GM19043 (cell line): ENCODE results near the gene RPTOR.
A peak's percentile ranks its signal among the peaks of the same experiment; 100 is the strongest.
"Not testable (repeated sequence)": the region's sequence is repeated elsewhere in the genome, so short reads cannot be mapped to it uniquely, and the experiment has no call there.

Experiments
- ATAC-seq: cut with Tn5 transposase; IDR thresholded peaks from one replicate; pipeline ENCODE4 v1.9.1; 2021; ENCODE audit warnings: low read depth; ENCODE audit not compliant: unreplicated experiment

Gene RPTOR

GRCh38 chr17:80790021-80790765, 245.6 kb downstream of the RPTOR start:
- ATAC-seq: peak; percentile 62

DNA sequence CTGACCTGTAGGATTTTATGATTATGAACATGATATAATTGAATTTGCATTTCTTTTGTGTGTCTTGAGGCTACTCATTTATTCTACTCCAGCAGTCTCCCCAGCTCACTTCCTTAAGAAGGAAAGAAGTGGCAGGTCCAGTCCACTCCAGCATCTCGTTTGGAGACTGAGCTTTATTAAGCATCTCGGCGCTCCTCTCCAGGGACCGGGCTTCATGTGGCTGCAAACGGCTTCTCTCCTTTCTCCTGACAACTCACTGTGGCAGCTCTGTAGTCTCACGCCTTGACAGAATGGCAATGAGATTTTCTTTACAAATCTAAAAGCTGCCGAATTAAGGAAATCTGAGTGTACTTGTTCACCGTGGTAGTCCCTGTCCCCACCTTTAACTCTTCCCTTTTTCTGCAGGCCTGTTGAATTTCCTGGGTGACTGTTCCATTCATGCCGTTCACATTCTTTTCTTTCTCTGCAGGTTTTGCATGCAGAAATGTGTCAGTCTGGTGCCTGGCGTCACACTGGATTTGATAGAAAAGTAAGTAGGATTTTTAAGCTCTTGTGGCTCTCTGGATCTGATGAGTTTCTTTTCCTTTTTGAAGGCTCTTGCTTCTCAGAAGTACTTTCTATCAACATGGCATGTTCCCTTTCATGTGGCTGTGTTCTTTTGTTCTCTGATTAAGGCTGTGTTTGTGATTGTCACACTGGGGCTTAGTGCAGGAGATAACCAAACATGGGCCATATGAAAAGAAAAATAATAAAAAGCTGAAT, 246.5 kb downstream of the RPTOR start:
- ATAC-seq: no peak

GRCh38 chr17:80791758-80792284, 247.2 kb downstream of the RPTOR start:
- ATAC-seq: no peak

DNA sequence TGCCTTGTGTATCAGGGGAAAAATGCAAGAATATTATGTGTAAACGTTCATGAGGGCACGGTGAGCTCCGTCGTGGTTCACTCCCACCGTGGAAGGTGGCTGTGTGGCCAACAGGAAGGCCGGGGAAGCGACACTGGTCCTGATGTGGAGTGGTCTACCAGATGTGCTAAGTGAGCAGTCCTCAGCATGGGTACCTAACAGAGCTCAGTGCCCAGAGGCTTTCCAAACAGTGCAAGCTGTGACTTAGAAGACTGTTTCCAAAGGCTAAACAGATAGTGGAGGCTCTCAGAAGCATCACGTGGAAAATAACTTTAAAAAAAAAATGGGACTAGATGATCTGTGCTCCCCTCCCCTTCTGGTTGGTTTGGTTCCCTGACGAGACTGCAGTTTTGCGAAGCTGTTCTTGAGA, 247.7 kb downstream of the RPTOR start:
- no peak for ATAC-seq

DNA sequence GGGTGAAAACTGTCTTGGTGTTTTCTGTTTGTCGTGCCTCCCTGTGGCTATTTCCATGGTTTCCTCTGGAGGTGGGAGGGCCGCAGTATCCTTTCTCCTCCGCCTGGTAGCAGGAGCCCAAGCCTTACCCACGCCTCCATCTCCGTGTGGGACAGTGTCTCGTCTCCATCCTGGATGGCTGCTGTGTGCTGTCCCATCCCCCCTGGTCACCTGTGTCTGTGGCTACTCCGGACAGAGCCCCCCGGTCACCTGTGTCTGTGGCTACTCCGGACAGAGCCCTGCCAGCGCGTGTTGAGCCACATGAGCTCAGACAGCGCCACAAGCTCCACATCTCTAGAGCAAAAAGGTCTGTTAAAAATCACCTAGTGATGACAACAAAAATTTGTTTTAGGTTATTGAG, 248.8 kb downstream of the RPTOR start:
- no peak for ATAC-seq

DNA sequence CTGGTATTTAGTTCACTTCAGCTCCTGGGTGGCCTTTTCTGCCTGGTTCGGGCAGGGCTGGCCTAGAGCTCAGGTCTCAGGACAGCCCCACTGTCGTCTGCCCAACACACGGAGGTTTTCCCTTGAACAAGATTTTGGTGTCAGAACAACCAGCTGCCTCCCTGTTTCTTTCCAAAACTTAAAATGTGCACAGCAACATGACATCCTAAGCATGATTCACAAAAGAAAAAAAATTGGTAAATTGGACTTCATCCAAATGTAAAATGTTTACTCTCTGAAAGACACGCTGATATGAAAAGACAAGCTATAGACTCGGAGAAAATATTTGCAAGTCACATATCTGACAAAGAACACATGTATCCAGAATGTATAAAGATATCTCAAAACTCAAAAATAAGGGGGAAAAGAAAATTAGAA, 249.2 kb downstream of the RPTOR start:
- ATAC-seq: no peak

DNA sequence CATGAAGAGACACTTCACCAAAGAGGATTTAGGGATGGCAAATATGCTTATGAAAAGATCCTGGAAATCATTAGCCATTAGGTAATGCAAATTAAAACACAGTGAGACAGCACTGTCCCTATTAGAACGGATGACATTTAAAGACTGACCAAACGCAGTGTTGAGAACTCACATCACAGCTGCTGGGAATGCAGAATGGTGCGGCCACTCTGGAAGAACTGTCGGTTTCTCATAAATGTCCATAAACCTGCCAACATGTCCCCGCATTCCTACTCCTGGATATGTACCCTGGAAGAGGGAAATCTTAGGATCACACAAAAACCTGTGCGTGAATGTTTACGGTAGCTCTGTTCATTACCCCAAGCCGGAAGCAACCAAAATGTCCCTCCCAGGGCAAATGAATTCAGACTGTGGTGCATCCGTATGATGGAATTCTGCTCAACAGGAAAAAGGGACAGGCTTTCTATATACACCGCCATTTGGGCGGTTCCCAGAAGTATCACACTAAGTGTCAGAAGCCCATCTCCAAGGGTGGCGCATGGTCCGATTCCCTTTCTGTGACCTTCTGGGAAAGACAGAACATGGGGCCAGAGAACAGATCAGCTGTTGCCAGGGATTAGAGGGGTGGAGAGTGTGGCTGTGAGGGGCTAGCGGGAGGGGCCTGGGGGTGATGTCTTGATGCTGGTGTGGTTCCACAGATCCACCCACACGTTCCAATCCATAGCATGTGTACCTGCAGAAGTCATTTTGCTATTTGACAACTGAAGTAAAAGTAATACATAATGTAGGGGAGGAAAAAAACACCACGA, 249.8 kb downstream of the RPTOR start:
- ATAC-seq: no peak

DNA sequence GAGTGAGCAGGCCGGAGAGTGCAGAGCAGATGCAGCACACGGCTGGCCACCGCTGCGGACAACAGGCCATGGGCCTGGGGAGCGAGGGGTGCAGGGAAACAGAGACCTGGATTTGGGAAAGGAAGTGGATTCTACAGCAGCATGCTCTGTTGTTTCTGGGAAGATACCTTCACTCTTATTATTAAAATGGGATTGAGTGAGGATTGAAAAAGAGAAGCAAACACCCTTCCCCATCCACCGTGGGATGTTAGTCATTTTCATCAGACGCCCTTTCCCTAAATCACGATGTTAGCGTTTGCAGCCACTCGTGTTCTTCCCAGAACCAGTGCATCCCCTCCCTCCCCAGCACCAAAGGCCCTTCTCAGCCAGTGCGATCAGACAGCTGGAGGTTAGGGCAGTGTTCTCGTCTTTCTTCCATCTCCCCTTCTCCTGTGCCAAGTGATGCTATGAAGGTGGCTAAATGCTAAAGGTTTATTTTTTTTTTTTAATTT, 250.5 kb downstream of the RPTOR start:
- no peak for ATAC-seq

GRCh38 chr17:80795754-80796153, 251.1 kb downstream of the RPTOR start:
- ATAC-seq: no peak

DNA sequence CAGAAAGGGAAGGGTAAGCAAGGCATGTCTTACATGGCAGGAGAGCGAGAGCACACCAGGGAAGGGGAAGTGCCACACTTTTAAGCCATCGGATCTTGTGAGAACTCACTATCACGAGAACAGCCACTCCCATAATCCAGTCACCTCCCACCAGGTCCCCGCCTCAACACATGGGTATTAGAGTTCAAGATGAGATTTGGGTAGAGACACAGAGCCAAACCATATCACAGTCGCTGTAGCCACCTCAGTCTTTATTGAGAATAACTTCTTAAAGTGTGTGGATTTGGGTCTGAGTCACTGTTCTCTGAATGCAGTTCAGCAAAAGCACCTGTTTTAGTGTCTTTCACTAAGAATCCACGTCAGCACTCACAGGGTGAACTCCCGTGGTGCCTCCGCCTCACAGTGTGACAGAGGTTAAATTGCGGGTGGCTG, 251.8 kb downstream of the RPTOR start:
- ATAC-seq: no peak

DNA sequence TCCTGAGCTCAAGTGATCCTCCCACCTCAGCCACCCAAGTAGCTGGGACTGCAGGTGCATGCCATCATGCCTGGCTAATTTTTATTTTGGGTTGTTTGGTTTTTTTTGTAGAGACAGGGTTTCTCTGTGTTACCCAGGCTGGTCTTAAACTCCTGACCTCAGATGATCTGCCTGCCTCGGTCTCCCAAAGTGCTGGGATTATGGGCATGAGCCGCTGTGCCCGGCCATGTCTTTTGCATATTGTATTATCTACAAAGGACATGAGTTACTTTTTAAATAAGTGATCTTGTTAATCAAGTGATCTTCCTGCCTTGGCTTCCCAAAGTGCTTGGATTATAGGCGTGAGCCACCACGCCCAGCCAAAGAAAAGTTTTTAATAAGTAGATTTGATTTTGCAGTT, 252.6 kb downstream of the RPTOR start:
- not testable (repeated sequence) for ATAC-seq

DNA sequence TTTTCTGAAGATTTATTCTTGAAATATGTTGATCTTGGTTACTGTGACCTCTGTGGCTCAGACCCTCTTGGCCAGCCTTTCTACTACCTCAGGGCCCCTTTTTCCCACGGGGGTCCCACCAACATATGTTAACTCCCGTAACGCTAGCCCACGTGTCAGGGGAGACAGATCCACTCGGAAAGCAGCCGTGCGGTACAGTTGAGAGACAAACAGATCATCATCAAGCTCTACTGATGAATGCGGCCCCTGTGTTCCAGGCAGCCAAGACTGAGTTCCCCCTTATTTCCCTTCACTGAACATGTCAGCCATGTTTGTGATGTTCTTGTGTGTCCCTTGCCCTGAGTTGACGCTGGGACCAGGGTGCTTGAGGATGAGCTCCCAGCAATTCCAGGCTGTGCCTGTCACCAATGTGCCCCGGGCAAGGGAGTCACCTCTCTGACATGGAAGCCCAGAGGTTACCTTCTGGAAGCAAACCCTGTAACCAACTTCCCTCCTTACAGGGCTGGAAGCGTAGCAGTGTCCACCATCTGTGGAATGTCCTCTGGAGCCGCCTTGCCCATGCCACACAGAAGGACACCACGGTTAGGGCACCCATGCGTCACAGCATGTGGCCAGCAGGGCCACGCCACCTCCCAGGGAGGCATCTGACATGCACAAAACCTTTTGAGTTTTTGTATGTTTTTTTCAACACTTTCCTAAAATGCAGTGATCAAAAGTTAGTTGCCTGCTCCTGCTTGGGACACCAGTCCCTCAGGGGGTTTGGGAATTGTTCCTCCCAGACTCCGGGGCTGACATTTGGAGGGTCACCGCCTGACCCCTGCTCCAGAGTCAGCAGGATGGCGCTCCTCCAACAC, 253.3 kb downstream of the RPTOR start:
- ATAC-seq: no peak

DNA sequence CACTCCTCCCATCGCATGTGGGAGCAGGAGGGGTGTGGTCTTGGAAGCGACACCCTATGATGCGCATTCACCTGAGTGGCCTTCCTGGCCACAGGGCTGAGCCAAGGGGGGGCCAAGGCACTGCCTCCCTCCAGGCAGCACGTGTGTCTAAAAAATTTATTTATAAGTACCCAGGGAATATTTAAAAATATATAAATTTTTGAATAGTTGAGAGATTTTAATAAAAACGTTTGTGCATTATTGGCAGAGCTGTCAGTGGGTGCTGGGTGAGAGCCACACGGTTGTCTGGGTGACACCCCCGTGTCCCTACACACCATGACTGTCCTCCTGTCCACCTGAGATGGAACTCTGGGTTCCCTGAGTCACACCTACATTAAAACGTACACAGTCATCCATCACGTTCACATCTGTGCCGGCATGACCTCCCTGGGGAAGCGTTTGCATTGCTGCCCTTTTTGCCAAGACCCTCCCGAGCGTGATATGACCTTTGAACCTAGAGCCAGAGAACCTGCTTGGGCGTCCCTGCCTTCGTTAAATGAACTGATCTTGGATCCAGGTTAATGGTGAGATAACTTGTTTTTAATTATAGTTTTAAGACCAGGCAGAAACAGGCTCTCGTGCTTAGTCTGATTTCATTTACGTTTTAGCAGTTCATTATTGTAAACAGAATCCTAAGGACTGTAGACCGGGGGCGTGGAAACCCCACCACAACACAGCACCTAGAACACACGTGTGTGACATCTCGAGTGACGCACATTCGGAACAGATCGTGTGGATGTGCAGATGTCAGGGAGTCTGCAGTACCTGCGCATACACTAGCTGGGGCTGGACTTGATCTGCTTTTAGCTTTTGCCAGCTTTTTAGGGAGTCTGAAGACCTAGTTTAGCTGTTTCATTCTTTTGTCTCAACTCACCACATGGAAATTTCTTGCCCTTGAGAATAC, 254.2 kb downstream of the RPTOR start:
- ATAC-seq: no peak

- no peak for ATAC-seq
These were observed 255.2 kb downstream of the RPTOR start for GRCh38 chr17:80799538-80800480.

DNA sequence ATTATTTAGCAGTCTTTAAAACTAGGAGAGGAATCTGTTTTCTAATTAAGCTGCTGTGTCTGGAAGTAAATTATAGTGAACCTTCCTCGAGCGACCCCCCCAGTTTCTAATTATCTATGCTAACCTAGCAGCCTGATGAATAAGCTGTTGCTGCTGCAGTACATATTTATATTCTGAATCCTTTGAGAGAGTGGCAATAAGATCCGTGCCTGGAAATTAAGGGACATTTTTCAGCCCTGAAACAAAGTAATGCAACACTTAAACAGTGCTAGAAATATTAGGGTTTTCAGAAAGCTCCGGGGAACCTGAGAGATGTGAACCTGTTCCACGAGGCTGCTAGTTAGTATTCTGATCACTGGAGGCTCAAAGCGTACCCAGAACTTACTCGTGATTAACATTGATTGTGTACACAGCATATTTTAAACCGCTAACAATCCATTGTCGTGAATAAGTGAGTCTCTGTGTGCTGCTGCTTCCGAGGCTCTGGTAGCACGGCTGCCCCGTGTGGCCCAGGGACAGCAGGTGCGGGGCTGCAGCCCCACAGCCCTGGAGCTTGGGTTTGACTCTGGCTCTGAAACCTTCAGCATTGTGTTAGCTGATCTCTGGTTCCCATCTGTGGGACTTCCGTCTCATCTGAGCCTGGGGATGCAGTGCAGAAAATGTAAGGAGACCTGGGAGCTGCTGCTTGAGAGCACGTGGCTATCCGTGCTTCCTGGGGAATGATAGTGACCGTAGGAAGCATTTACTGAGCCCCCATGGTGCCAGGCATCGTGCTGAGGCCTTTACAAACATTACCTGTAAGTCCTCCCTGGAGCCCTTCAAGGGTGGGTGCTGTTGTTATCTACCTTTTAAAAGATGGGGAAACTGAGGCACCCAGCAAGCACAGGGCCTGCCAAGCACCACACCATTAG, 256.1 kb downstream of the RPTOR start:
- ATAC-seq: no peak

- no peak for ATAC-seq
These were observed 258.2 kb downstream of the RPTOR start for GRCh38 chr17:80802626-80803450.
